Measurements from ENCODE around the gene FST.

GRCh38 chr5:53434541-53434940 is 45.9 kb upstream of the FST start:
- TF ChIP-seq, protein P1, sequence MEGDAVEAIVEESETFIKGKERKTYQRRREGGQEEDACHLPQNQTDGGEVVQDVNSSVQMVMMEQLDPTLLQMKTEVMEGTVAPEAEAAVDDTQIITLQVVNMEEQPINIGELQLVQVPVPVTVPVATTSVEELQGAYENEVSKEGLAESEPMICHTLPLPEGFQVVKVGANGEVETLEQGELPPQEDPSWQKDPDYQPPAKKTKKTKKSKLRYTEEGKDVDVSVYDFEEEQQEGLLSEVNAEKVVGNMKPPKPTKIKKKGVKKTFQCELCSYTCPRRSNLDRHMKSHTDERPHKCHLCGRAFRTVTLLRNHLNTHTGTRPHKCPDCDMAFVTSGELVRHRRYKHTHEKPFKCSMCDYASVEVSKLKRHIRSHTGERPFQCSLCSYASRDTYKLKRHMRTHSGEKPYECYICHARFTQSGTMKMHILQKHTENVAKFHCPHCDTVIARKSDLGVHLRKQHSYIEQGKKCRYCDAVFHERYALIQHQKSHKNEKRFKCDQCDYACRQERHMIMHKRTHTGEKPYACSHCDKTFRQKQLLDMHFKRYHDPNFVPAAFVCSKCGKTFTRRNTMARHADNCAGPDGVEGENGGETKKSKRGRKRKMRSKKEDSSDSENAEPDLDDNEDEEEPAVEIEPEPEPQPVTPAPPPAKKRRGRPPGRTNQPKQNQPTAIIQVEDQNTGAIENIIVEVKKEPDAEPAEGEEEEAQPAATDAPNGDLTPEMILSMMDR (IDR thresholded peaks at IDR 0.05), result no peak
- TF ChIP-seq EP300 (IDR thresholded peaks at IDR 0.05), result no peak

Measured in esophagus muscularis mucosa (tissue), 3 donors.